HG03565 (cell line): ENCODE measurements around the gene IL13.
A peak's percentile ranks its signal among the peaks of the same experiment; 100 is the strongest.

Experiments
- ATAC-seq: cut with Tn5 transposase; IDR thresholded peaks from one replicate; pipeline ENCODE4 v1.9.1; 2021; ENCODE audit warnings: mild to moderate bottlenecking, moderate library complexity; ENCODE audit not compliant: unreplicated experiment

Gene IL13

DNA sequence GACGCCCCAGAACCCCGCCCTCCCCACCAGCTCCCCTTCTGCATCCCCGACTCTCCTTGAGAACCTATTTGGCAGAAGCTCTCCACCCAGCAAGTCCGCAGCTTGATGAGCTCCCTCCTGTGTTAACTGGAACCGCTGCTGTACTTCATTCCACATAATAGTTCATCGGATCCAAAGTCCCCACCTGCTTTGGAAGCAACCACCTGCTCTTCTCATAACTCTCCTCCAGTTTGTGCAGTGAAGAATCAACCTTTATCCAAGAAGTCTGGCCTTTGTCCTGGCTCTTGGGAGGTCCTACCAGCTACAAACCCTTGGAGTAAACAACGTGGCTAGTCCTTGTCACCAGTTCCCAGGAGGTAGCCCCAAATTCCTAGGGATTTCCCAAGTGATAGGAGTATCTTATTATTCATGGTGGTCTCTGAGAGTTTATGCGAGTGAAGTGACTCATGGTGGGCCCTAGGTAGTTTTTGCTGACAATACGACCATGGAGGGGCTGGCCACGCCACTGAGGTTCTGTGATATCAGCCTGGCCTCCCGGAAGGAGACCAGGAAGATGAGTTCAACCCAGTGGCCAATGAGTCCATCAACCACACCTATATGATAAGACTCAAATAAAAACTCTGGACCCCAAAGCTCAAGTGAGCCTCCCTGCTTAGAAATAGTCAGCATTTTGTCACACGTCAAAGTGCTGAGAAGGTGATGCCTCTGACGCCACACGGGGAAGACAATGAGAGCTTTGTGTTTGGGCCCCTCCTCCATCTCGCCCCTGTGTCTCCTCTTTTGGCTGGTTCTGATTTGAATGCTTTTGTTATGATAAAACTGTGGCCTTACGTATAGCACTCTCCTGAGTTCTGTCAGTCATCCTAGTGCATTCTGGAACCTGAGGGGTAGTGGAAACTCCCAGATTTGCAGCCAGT is 12.3 kb downstream of the IL13 start:
- ATAC-seq = no peak

DNA sequence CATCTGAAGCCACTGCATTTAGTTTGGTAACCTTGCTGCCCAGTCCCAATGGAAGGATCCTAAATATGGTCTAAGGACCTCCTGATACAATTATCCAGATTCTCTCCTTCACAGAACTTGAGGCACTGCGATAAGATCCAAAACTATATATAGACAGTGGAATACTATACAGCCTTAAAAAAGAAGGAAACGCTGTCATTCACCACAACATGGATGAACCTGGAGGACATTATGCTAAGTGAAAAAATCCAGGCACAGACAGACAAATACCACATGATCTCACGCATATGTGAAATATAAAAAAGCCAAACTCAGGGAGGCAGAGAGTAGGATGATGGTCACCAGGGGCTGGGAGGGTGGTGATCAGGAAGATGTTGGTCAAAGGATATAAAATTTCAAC is 13.0 kb downstream of the IL13 start:
- ATAC-seq = no peak

DNA sequence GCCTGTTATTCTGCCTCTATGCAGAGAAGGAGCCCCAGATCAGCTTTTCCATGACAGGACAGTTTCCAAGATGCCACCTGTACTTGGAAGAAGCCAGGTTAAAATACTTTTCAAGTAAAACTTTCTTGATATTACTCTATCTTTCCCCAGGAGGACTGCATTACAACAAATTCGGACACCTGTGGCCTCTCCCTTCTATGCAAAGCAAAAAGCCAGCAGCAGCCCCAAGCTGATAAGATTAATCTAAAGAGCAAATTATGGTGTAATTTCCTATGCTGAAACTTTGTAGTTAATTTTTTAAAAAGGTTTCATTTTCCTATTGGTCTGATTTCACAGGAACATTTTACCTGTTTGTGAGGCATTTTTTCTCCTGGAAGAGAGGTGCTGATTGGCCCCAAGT is 15.5 kb downstream of the IL13 start:
- ATAC-seq = no peak

DNA sequence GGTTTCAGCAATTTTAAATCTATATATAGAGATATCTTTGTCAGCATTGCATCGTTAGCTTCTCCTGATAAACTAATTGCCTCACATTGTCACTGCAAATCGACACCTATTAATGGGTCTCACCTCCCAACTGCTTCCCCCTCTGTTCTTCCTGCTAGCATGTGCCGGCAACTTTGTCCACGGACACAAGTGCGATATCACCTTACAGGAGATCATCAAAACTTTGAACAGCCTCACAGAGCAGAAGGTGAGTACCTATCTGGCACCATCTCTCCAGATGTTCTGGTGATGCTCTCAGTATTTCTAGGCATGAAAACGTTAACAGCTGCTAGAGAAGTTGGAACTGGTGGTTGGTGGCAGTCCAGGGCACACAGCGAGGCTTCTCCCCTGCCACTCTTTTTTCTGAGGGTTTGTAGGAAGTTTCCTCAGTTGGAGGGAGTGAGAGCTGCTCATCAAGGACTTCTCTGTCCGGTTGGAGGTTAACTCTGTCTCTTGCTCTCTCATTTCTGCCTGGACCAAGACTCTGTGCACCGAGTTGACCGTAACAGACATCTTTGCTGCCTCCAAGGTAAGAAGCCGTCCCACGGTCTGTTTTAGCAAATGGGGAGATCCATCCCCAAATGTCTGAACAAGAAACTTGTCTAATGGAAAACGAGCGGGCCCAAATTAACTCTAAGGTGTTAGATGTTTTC is 16.1 kb downstream of the IL13 start, which contains the start of gene IL4:
Gene IL4, plus strand, starts transcription at position 51 of the 692 bp plus-strand sequence. Its CDS starts 62 bp downstream, at position 113.
- ATAC-seq = no peak

DNA sequence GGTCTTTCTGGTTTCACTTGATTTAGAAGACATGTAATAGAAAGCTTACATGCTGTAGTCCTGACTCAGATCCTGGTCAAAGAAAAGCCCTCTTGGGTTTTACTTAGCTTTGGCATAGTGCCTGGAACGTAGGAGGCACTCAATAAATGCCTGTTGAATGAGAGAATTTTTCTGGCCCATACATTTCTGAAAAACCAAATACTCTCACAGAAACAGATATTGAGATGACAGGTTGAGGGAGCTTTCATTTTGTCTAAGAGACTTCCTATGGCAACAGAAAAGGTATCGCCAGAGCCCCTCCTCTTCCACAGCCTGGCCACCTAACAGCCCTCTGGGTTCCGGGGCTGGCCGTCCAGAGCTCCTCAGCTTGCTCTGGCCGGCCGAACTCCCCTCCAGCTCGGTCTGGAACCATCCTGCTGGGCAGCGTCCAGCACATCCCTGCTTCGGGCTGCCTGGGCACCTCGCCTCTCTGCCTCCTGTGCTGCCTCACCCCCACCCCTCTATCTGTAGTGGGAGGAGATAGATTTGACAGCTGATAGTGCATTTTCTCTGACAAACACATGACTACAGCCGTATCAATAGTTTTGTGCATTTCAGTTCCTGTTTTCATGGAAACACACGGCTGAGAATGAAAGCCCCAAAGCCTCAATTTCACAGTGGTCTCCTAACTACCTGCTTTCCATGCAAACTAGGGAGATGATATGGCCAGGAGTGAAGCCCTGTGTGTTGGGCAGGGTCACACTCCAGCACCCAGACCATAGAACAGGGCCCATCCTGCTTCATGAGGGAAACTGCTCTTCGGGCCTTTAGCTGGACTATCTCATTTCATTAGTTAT is 16.9 kb downstream of the IL13 start:
- peak; percentile 70 for ATAC-seq

DNA sequence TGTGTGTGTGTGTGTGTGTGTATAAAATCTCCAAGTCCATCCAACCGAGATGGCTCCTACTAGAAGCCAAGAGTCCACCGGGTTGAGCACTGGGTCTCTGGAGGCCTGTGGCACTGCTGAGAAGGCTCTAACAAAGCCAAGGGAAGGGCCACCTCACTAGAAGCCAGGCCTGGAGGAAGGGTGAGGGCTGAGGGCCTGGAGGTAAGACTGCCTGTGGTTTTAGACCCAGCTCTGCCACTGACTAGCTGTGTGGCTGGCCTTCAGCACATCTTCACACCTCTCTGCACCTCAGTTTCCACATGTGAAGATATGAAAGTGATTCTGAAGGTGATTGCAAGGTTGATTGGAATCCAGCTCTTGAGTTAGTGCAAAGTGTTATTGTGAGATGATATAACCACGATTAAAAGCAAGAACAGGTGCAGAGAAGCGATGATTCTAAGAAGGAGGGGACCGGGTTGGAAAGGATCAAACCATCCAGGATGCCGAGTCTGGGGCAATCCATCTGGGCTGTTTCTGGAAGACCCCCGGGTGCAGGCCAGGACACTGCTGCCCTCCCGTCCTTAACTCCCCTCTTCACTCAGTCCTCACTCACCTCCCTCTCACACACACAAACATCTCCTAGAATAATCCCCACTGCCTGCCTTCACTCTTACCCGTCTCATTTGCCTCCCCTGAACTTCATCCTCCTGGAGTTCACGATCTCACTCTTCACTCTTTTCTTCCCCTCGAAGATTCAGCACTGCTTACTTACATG is 18.1 kb downstream of the IL13 start:
- ATAC-seq = no peak

DNA sequence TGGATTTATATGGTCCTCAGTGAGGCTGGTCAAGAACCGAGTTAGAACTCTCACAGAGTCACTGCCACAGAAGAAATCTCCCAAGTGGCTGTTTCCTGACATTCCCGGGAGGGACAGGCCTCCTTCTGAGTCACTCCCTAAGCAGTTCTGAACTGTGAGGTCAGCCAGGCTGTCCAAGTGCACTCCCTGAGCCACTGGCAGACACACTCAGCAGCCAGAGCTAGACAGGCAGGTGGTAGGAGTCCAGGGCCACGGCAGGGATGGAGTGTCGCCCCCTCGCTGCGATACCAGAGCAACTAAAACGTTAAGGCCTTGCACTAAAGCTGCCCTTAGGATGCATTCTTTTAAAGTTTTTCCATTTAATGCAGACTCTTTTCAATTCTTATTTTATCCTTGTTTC is 19.2 kb downstream of the IL13 start:
- ATAC-seq = no peak

DNA sequence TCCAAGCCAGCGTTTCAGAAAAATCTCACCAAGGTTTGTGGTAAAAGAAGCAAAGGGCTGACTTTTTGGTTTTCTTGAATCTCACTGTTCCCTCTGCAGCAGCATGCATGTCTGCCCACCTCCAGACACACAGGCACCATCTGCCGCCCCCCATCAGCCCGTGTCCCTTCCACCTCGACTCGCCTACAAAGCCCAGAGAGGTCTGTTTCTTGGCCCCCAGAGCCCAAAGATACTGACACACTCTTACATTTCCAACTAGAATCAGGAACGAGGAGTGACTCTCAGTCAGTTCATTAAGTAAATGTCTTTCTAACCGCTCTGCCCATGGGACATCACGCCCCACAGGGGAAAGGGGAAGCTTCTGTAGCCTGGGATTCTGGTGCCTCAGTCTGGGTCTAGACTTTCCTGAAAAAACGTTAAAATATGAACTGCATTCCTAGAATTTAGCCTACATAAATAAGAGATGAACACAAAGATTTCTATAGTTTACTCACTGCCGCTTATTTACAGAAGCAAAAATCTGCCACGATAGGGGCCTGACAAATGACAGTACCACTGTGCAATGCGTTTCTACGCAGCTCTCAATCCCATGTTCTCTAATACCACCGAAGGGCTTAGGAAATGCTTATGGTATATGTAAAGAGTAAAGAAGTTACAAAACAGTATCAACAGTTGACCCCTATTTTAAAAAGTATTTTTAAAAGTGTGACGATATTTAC is 19.9 kb downstream of the IL13 start:
- no peak for ATAC-seq

DNA sequence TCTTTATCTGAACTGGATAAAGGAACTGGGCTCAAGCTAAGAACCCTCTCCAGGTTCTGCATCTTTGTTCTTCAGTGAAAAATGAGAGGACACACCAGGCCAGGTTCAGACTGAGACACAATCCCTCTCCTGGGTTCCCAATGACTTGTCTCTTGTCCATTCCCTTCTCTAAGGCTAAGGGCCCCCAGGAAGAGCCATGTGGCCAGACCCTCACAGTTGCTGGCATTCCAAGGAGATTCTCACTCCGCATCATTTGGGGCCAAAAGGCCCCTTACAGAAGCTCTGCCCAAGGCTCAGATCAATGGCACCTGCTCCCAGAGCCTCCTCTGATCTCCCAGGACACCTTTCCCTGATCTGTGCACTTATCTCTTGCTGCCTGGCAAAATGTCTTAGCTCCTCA is 20.8 kb downstream of the IL13 start:
- ATAC-seq = no peak

DNA sequence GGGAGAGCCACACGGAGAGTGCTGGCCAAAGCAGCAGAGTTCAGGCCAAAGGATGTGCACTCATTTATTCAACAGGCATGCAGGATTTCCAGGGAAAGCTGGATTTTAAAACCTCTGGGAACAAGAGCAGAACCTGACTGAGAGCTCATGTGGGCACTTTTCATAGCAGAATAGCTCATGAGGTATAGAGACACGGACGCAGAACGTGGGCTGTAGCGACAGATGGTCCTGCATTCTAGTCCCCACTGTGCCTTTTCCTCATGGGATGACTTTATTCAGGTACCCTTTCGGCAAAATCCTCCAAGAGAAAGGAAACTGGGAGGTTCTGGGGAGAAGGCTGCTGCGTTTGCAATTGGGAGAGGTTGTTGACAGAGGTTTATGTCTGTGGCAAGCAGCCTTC is 21.2 kb downstream of the IL13 start:
- no peak for ATAC-seq

DNA sequence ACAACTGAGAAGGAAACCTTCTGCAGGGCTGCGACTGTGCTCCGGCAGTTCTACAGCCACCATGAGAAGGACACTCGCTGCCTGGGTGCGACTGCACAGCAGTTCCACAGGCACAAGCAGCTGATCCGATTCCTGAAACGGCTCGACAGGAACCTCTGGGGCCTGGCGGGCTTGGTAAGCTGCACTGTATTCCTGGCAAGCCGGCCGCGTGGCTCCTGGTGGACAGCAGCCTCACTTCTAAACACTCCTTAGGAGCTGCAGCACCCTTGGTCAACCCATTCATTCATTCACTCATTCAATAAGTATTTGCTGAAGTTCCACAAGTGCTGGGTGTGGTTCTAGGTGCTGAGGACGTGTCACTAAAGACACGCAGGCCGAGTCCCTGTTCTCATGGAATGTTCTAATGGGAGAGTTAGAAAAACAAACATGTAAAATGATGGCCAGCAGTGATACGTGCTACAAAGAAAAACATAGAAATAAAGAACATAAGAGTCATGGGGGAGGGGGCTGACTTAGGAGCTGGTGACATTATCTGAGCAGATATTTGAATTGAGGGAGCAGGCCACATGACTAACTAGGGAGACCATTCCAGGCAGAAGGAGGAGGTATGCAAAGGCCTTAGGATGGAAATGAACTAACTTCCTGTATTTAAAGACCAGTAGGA is 21.9 kb downstream of the IL13 start:
- ATAC-seq = no peak

DNA sequence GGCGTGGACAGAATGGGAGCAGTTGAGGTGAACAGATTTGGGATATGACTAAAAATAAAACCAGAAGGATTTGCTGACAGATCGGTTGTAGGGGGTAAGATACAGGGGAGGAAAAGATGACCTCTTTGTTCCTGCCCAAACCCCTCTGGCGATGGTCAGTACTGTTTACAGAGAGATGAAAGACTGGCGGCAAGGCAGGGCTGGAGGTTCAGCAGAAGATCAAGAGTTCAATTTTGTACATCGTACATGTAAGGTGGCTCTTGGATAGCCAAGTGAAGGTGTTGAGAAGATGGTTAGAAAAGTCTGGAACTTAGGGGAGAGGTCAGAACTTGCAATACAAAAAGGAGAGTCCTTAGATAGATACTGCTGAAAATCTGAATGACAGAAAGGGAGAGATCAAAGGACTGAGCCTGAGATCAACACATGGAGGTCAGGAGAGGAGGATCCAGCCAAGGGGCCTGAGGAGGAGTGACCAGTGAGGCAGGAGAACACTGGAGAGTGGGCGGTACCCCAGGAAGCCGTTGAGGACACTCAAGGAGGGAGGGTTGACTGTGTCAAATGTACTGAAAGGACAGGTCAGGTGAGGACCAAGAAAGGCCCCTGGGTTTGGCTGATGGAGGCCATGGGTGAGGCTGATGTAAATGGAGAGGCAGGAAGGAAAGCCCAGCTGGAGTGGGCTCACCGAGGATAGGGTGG is 23.0 kb downstream of the IL13 start:
- no peak for ATAC-seq

DNA sequence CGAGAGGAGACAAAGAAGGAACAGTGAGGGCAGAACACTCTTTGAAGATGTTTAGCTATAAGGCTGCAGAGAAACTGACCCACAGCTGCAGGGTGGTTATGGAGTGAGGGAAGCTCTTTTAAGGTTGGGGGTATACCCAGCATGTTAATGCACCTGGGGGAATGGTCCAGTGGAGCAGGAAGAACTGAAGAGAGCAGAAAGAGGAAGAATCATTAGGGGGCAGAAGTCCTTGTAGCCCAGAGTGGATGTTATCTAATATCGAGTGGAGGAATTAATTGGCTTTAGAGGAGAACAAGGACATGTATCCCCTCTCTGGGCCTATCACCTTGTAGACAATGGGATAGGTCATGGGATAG is 23.5 kb downstream of the IL13 start:
- ATAC-seq = no peak

DNA sequence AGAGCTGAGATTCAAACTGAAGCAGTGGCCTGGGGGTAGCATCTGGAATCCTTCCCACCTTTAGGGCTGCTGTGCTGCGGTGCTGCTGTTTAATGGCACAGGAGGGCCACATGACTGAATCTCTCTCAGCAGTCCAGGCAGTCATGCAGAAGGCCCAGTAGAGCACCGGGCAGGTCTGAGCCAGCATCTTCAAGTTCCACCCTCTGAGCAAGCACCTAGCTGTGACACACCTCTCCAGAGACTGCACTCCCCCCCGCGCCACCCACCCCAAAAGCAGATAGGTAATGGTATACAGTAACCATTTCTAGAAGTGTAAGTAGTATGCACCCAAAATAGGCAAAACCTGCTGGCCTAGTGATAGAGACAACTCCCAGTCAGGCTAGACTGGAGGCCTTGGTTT is 24.0 kb downstream of the IL13 start:
- no peak for ATAC-seq

DNA sequence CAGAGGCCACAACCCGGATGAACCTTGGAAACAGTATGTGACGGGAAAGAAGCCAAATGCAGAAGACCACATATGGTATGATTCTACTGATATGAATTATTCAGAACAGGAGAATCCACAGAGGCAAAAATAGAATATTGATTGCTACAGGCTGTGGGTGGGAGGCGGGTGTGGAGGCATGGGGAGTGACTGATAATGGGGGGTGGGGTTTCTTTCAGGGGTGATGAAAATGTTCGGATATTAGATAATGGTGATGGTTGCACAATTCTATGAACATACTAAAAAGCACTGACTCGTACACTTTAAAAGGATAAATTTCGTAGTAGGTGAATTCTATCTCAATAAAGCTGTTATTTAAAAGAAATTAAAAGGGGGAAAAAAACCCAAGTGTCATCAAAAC is 26.5 kb downstream of the IL13 start:
- ATAC-seq = no peak

DNA sequence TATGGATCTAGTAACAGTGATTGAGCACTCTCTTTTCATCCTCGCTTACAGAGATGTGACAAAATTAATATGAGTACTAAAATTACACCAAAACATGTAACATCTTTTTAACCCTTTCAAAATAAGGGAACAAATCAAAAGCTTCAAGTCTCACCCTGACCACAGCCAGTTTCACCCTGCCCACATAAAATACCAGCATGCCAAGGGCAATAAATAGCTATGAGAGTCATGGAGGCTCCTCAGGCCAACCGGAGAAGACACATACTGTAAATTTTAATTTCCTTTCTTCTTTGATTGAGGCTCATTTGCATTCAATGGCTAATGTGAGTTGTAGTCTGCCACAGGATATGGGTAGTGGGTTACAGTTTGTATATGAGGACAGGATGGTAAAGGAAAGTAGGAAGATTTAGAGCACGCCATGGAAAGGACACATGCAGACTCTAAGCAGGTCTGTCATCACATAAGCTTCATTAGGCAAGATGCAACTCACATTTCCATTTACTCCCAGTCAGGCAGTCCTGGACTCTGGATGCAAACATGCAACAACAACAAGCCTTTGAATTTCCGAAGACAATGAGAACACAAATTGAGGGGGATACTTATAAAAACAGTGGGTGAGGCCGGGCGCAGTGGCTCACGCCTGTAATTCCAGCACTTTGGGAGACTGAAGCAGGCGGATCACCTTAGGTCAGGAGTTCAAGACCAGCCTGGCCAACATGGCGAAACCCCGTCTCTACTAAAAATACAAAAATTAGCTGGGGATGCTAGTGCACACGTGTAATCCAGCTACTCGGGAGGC is 27.1 kb downstream of the IL13 start:
- no peak for ATAC-seq

DNA sequence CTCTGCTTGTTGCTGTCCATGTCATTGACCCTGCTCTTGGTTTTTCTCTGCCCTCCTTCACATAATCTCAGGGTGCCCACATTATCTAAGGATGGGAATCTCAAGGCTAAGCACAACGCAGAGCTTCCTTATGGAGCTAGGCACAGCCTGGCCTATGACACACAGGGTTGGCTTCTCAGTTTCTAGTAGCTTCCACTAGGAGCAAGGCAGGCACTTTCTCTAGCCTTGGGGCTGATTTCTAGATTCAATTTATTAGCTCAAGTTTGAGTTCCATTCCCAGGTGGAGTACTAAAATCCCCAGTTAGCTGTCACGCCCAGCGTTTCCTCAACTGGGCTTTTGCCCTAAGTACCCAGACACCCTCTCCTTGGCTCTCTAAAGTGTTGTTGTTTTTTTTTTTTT is 28.2 kb downstream of the IL13 start:
- ATAC-seq = no peak

DNA sequence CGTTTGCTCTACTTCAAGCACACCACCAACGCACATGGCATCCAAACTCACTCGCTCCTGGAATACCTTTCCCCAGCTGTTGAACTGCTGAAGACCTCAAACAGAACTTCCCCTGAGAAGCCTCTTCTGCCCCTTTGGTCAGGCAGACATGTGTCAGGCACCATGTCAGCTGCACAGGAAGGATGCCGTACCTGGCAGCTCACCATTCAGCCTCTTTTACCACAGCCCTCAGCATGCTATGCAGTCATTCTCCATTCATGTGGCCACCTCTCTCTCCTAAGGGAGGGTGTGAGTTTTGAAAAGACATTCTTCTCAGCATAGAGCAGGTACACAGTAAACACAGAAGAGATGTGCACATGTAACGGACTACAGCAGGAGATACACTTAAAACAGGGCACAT is 30.0 kb downstream of the IL13 start:
- no peak for ATAC-seq
